ENCODE results near the gene PDGFD. TPM values are rescaled to one million over a fixed set of nuclear protein-coding genes. Genes with fewer than 3 reads are reported as not detected.

PDGFD gene
- total RNA-seq, 1 donor from 2014 or later = 8.0 TPM

DNA sequence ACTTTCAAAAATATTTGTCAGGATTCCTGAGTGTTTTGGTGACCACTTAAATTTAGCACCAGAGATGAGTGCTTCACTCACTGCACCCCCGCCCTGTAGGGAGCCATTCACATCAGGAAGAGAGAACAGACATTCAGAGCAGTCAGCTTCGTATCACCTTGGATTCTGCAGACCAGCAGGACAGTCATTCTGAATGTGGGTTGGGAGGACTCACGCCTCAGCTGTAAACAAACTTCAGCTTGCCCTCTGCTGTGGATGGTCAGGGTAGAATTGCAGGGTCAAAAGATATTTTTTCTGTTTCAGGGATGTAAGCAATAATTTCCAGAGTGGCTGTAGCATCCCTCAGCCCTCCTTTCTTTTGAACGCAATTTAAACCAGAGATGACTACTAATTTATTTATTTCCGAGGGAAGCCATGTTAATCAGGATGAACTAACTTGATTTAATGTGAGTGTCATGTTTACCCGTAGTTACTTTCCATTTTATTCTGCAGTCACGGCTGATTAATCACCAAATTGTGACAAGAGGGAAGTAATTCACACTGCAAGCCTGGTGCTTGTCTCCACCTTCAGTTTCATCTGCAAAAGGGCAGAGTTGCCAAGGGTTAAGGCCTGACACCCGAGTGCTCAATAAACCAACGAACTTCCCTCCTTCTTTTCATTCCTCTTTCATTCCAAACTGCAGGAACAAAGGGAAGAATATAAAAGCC, 301.7 kb downstream of the PDGFD start:
- H3K27ac Mint-ChIP-seq = no peak overlapping the region
- no peak for DNase-seq (ENCODE audit: low spot score, unreplicated experiment)
- TF ChIP-seq, protein P1, sequence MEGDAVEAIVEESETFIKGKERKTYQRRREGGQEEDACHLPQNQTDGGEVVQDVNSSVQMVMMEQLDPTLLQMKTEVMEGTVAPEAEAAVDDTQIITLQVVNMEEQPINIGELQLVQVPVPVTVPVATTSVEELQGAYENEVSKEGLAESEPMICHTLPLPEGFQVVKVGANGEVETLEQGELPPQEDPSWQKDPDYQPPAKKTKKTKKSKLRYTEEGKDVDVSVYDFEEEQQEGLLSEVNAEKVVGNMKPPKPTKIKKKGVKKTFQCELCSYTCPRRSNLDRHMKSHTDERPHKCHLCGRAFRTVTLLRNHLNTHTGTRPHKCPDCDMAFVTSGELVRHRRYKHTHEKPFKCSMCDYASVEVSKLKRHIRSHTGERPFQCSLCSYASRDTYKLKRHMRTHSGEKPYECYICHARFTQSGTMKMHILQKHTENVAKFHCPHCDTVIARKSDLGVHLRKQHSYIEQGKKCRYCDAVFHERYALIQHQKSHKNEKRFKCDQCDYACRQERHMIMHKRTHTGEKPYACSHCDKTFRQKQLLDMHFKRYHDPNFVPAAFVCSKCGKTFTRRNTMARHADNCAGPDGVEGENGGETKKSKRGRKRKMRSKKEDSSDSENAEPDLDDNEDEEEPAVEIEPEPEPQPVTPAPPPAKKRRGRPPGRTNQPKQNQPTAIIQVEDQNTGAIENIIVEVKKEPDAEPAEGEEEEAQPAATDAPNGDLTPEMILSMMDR (IDR thresholded peaks at IDR 0.05; ENCODE audit: unreplicated experiment) = no peak
- no peaks in the 10 kb centered on the region for H3K36me3 Mint-ChIP-seq (ENCODE audit: insufficient read depth)
- no peak overlapping the region for H3K4me3 Mint-ChIP-seq (ENCODE audit: low read depth)
- H3K27me3 Mint-ChIP-seq = no peaks in the 10 kb centered on the region
- H3K9me3 Mint-ChIP-seq (ENCODE audit: low read depth) = peaks cover 3% of the 10 kb centered on the region
- peaks cover 8% of the 10 kb centered on the region for H3K4me1 Mint-ChIP-seq (ENCODE audit: low read depth)

Other genes starting within 250 kb of the PDGFD start
- not detected in 2 replicates for gene DDI1, start 127.5 kb downstream of the PDGFD start, total RNA-seq